GM18861 (cell line): ENCODE data around the gene SORBS2.
"Not testable (repeated sequence)": the region's sequence is repeated elsewhere in the genome, so short reads cannot be mapped to it uniquely, and the experiment has no call there.

ENCODE experiments used
- ATAC-seq: cut with Tn5 transposase; IDR thresholded peaks from one replicate; pipeline ENCODE4 v1.9.1; 2021; ENCODE audit not compliant: unreplicated experiment

The SORBS2 gene

GRCh38 chr4:185811509-185812364 lies at the start of gene SORBS2:
Gene SORBS2 (minus strand): TSS chr4:185812194. CDS start chr4:185690571, 121,623 bp downstream.
- peak; percentile 72 for ATAC-seq

- no peak for ATAC-seq
Measured at GRCh38 chr4:185859111-185859510, 47.1 kb upstream of the SORBS2 start.

GRCh38 chr4:185857561-185857960 lies 45.6 kb upstream of the SORBS2 start:
- not testable (repeated sequence) for ATAC-seq

GRCh38 chr4:185853841-185854240 lies 41.8 kb upstream of the SORBS2 start:
- no peak for ATAC-seq

GRCh38 chr4:185852961-185853360 lies 41.0 kb upstream of the SORBS2 start:
- ATAC-seq: no peak

GRCh38 chr4:185849664-185850550 lies 37.9 kb upstream of the SORBS2 start:
- ATAC-seq: no peak

GRCh38 chr4:185847352-185848097 lies 35.5 kb upstream of the SORBS2 start:
- ATAC-seq: no peak

GRCh38 chr4:185846505-185847150 lies 34.6 kb upstream of the SORBS2 start:
- ATAC-seq: no peak

- ATAC-seq: no peak
Measured at GRCh38 chr4:185845966-185846365, 34.0 kb upstream of the SORBS2 start.

GRCh38 chr4:185841451-185841850 lies 29.5 kb upstream of the SORBS2 start:
- no peak for ATAC-seq

- no peak for ATAC-seq
Measured at GRCh38 chr4:185840953-185841352, 29.0 kb upstream of the SORBS2 start.

GRCh38 chr4:185840201-185840600 lies 28.2 kb upstream of the SORBS2 start:
- no peak for ATAC-seq

- no peak for ATAC-seq
Measured at GRCh38 chr4:185839770-185840169, 27.8 kb upstream of the SORBS2 start.

- ATAC-seq: no peak
Measured at GRCh38 chr4:185839194-185839712, 27.3 kb upstream of the SORBS2 start.

- ATAC-seq: no peak
Measured at GRCh38 chr4:185838514-185839193, 26.7 kb upstream of the SORBS2 start.

- no peak for ATAC-seq
Measured at GRCh38 chr4:185838104-185838452, 26.1 kb upstream of the SORBS2 start.

GRCh38 chr4:185837415-185838103 lies 25.6 kb upstream of the SORBS2 start:
- ATAC-seq: no peak

GRCh38 chr4:185836241-185837084 lies 24.5 kb upstream of the SORBS2 start:
- no peak for ATAC-seq
